Nucleus accumbens (tissue), 56 donors: ENCODE measurements around the gene EFCAB7.

Experiments used
- DNase-seq, 56 donors: peaks; one replicate each; lab custom pipeline; 2025; lab: John Stamatoyannopoulos, UW

The EFCAB7 gene

GRCh38 chr1:63601463-63601862, 78.1 kb downstream of the EFCAB7 start:
- DNase-seq = no peak

GRCh38 chr1:63601912-63602311, 78.6 kb downstream of the EFCAB7 start:
- DNase-seq = no peak

GRCh38 chr1:63602629-63603028, 79.3 kb downstream of the EFCAB7 start:
- DNase-seq = no peak

GRCh38 chr1:63603810-63604209, 80.5 kb downstream of the EFCAB7 start:
- DNase-seq = no peak

- no peak for DNase-seq
These were observed 84.0 kb downstream of the EFCAB7 start for GRCh38 chr1:63607322-63607721.

GRCh38 chr1:63611231-63611630, 87.9 kb downstream of the EFCAB7 start:
- no peak for DNase-seq

- no peak for DNase-seq
These were observed 89.2 kb downstream of the EFCAB7 start for GRCh38 chr1:63612564-63612963.

- no peak for DNase-seq
These were observed 89.6 kb downstream of the EFCAB7 start for GRCh38 chr1:63612971-63613370.

- DNase-seq = peak in 33 of 56 donors; percentile 1 to 72 (median 19)
These were observed 92.6 kb downstream of the EFCAB7 start for GRCh38 chr1:63615768-63616420.

- DNase-seq = no peak
These were observed 94.1 kb downstream of the EFCAB7 start for GRCh38 chr1:63617450-63617849.

GRCh38 chr1:63618011-63618410, 94.7 kb downstream of the EFCAB7 start:
- no peak for DNase-seq

GRCh38 chr1:63619558-63619957, 96.2 kb downstream of the EFCAB7 start:
- no peak for DNase-seq

GRCh38 chr1:63620671-63621070, 97.3 kb downstream of the EFCAB7 start:
- no peak for DNase-seq

- peak in 9 of 56 donors; percentile 0 to 41 (median 10) for DNase-seq
These were observed 97.8 kb downstream of the EFCAB7 start for GRCh38 chr1:63621075-63621474.

- DNase-seq = peak in 30 of 56 donors; percentile 4 to 71 (median 36)
These were observed 98.4 kb downstream of the EFCAB7 start for GRCh38 chr1:63621698-63622097.
